ENCODE results near the gene GRIK2. TPM values are rescaled to one million over a fixed set of nuclear protein-coding genes. Genes with fewer than 3 reads are reported as not detected.

GRIK2 gene
- total and polyA plus RNA-seq, 3 experiments from 2014 or later, result not detected

GRCh38 chr6:101429845-101430244 lies 36.3 kb downstream of the GRIK2 start:
- Mint-ChIP-seq H3K4me1 (no peaks in the 10 kb centered on the region), H3K36me3 (no peaks in the 10 kb centered on the region), H3K27ac (no peak overlapping the region), H3K4me3 (no peak overlapping the region), H3K27me3 (no peaks in the 10 kb centered on the region), H3K9me3 (peaks cover 2 to 13% (median 5%) of the 10 kb centered on the region in 5 donors)
- no peaks in the 10 kb centered on the region for H3K36me3 ChIP-seq (ENCODE audit: insufficient read depth, low read length)
- H3K4me3 ChIP-seq (ENCODE audit: low read length), result no peak overlapping the region
- CTCF ChIA-PET, result no interaction called here
- DNase-seq, result no peak
- H3K4me1 ChIP-seq (ENCODE audit: insufficient read depth, low read length), result no peaks in the 10 kb centered on the region
- no peaks in the 10 kb centered on the region for H3K27me3 ChIP-seq (ENCODE audit: insufficient read depth, low read length, poor library complexity, severe bottlenecking)
- H3K27ac ChIP-seq (ENCODE audit: low read depth, low read length), result no peak overlapping the region
- POLR2A ChIA-PET, result no interaction called here
- no peaks in the 10 kb centered on the region for H3K9me3 ChIP-seq (ENCODE audit: low read length)

- no peak for DNase-seq
- H3K27me3 Mint-ChIP-seq, result no peaks in the 10 kb centered on the region
- no peaks in the 10 kb centered on the region for H3K36me3 Mint-ChIP-seq
- ChIA-PET CTCF (no interaction called here), POLR2A (no interaction called here)
- no peak overlapping the region for H3K4me3 ChIP-seq (ENCODE audit: low read length)
- H3K27me3 ChIP-seq (ENCODE audit: insufficient read depth, low read length, poor library complexity, severe bottlenecking), result no peaks in the 10 kb centered on the region
- no peak overlapping the region for H3K27ac Mint-ChIP-seq
- H3K4me1 ChIP-seq (ENCODE audit: insufficient read depth, low read length), result no peaks in the 10 kb centered on the region
- peaks cover 0 to 4% (median 0%) of the 10 kb centered on the region in 5 donors for H3K9me3 Mint-ChIP-seq
- no peak overlapping the region for H3K4me3 Mint-ChIP-seq
- H3K4me1 Mint-ChIP-seq, result no peaks in the 10 kb centered on the region
- H3K9me3 ChIP-seq (ENCODE audit: low read length), result no peaks in the 10 kb centered on the region
- H3K27ac ChIP-seq (ENCODE audit: low read depth, low read length), result no peak overlapping the region
- H3K36me3 ChIP-seq (ENCODE audit: insufficient read depth, low read length), result no peaks in the 10 kb centered on the region
Measured at GRCh38 chr6:101433141-101433540, 39.6 kb downstream of the GRIK2 start.

GRCh38 chr6:101434601-101435000 lies 41.1 kb downstream of the GRIK2 start:
- H3K4me3 ChIP-seq (ENCODE audit: low read length), result no peak overlapping the region
- Mint-ChIP-seq H3K36me3 (no peaks in the 10 kb centered on the region), H3K4me3 (no peak overlapping the region), H3K9me3 (peaks cover 0 to 4% (median 0%) of the 10 kb centered on the region in 5 donors), H3K4me1 (no peaks in the 10 kb centered on the region), H3K27me3 (no peaks in the 10 kb centered on the region), H3K27ac (no peak overlapping the region)
- H3K27me3 ChIP-seq (ENCODE audit: insufficient read depth, low read length, poor library complexity, severe bottlenecking), result no peaks in the 10 kb centered on the region
- H3K27ac ChIP-seq (ENCODE audit: low read depth, low read length), result no peak overlapping the region
- no peaks in the 10 kb centered on the region for H3K36me3 ChIP-seq (ENCODE audit: insufficient read depth, low read length)
- POLR2A ChIA-PET, result no interaction called here
- CTCF ChIA-PET, result no interaction called here
- H3K9me3 ChIP-seq (ENCODE audit: low read length), result no peaks in the 10 kb centered on the region
- no peak for DNase-seq
- H3K4me1 ChIP-seq (ENCODE audit: insufficient read depth, low read length), result no peaks in the 10 kb centered on the region

- Histone ChIP-seq H3K4me1 (ENCODE audit: insufficient read depth, low read length) (no peaks in the 10 kb centered on the region), H3K27ac (ENCODE audit: low read depth, low read length) (no peak overlapping the region), H3K9me3 (ENCODE audit: low read length) (no peaks in the 10 kb centered on the region), H3K27me3 (ENCODE audit: insufficient read depth, low read length, poor library complexity, severe bottlenecking) (no peaks in the 10 kb centered on the region), H3K4me3 (ENCODE audit: low read length) (no peak overlapping the region), H3K36me3 (ENCODE audit: insufficient read depth, low read length) (no peaks in the 10 kb centered on the region)
- Mint-ChIP-seq H3K27me3 (no peaks in the 10 kb centered on the region), H3K4me3 (no peak overlapping the region), H3K27ac (no peak overlapping the region), H3K9me3 (peaks cover 0 to 4% (median 0%) of the 10 kb centered on the region in 5 donors), H3K4me1 (no peaks in the 10 kb centered on the region), H3K36me3 (no peaks in the 10 kb centered on the region)
- CTCF ChIA-PET, result no interaction called here
- POLR2A ChIA-PET, result no interaction called here
- DNase-seq, result no peak
Measured at GRCh38 chr6:101435038-101435437, 41.5 kb downstream of the GRIK2 start.

- H3K27ac Mint-ChIP-seq, result no peak overlapping the region
- Histone ChIP-seq H3K9me3 (ENCODE audit: low read length) (no peaks in the 10 kb centered on the region), H3K27ac (ENCODE audit: low read depth, low read length) (no peak overlapping the region), H3K4me1 (ENCODE audit: insufficient read depth, low read length) (no peaks in the 10 kb centered on the region), H3K36me3 (ENCODE audit: insufficient read depth, low read length) (no peaks in the 10 kb centered on the region), H3K27me3 (ENCODE audit: insufficient read depth, low read length, poor library complexity, severe bottlenecking) (no peaks in the 10 kb centered on the region), H3K4me3 (ENCODE audit: low read length) (no peak overlapping the region)
- no peaks in the 10 kb centered on the region for H3K36me3 Mint-ChIP-seq
- ChIA-PET POLR2A (no interaction called here), CTCF (no interaction called here)
- DNase-seq, result no peak
- H3K9me3 Mint-ChIP-seq, result peaks cover 0 to 3% (median 0%) of the 10 kb centered on the region in 5 donors
- no peaks in the 10 kb centered on the region for H3K27me3 Mint-ChIP-seq
- no peak overlapping the region for H3K4me3 Mint-ChIP-seq
- no peaks in the 10 kb centered on the region for H3K4me1 Mint-ChIP-seq
Measured at GRCh38 chr6:101439790-101440189, 46.3 kb downstream of the GRIK2 start.

- Histone ChIP-seq H3K27me3 (ENCODE audit: insufficient read depth, low read length, poor library complexity, severe bottlenecking) (no peaks in the 10 kb centered on the region), H3K4me1 (ENCODE audit: insufficient read depth, low read length) (no peaks in the 10 kb centered on the region), H3K27ac (ENCODE audit: low read depth, low read length) (no peak overlapping the region), H3K9me3 (ENCODE audit: low read length) (no peaks in the 10 kb centered on the region), H3K36me3 (ENCODE audit: insufficient read depth, low read length) (no peaks in the 10 kb centered on the region), H3K4me3 (ENCODE audit: low read length) (no peak overlapping the region)
- ChIA-PET CTCF (no interaction called here), POLR2A (no interaction called here)
- no peaks in the 10 kb centered on the region for H3K27me3 Mint-ChIP-seq
- no peaks in the 10 kb centered on the region for H3K4me1 Mint-ChIP-seq
- H3K9me3 Mint-ChIP-seq, result peaks cover 0 to 3% (median 0%) of the 10 kb centered on the region in 5 donors
- no peak overlapping the region for H3K27ac Mint-ChIP-seq
- no peaks in the 10 kb centered on the region for H3K36me3 Mint-ChIP-seq
- H3K4me3 Mint-ChIP-seq, result no peak overlapping the region
- DNase-seq, result no peak
Measured at GRCh38 chr6:101443315-101443714, 49.8 kb downstream of the GRIK2 start.

- ChIA-PET CTCF (no interaction called here), POLR2A (no interaction called here)
- Histone ChIP-seq H3K9me3 (ENCODE audit: low read length) (no peaks in the 10 kb centered on the region), H3K4me1 (ENCODE audit: insufficient read depth, low read length) (no peaks in the 10 kb centered on the region), H3K4me3 (ENCODE audit: low read length) (no peak overlapping the region), H3K27me3 (ENCODE audit: insufficient read depth, low read length, poor library complexity, severe bottlenecking) (no peaks in the 10 kb centered on the region), H3K36me3 (ENCODE audit: insufficient read depth, low read length) (no peaks in the 10 kb centered on the region), H3K27ac (ENCODE audit: low read depth, low read length) (no peak overlapping the region)
- Mint-ChIP-seq H3K4me3 (no peak overlapping the region), H3K4me1 (no peaks in the 10 kb centered on the region), H3K27me3 (no peaks in the 10 kb centered on the region), H3K9me3 (peaks cover 0 to 3% (median 0%) of the 10 kb centered on the region in 5 donors), H3K36me3 (no peaks in the 10 kb centered on the region), H3K27ac (no peak overlapping the region)
- DNase-seq, result no peak
Measured at GRCh38 chr6:101444717-101445116, 51.2 kb downstream of the GRIK2 start.

- H3K36me3 Mint-ChIP-seq, result no peaks in the 10 kb centered on the region
Measured at GRCh38 chr6:101445527-101445926, 52.0 kb downstream of the GRIK2 start.

GRCh38 chr6:101450901-101451300 lies 57.4 kb downstream of the GRIK2 start:
- Histone ChIP-seq H3K9me3 (ENCODE audit: low read length) (no peaks in the 10 kb centered on the region), H3K27ac (ENCODE audit: low read depth, low read length) (no peak overlapping the region), H3K4me1 (ENCODE audit: insufficient read depth, low read length) (no peaks in the 10 kb centered on the region), H3K36me3 (ENCODE audit: insufficient read depth, low read length) (no peaks in the 10 kb centered on the region), H3K27me3 (ENCODE audit: insufficient read depth, low read length, poor library complexity, severe bottlenecking) (no peaks in the 10 kb centered on the region), H3K4me3 (ENCODE audit: low read length) (no peak overlapping the region)
- ChIA-PET CTCF (no interaction called here), POLR2A (no interaction called here)
- no peak for DNase-seq
- Mint-ChIP-seq H3K27me3 (no peaks in the 10 kb centered on the region), H3K4me1 (no peaks in the 10 kb centered on the region), H3K36me3 (no peaks in the 10 kb centered on the region), H3K4me3 (no peak overlapping the region), H3K9me3 (peaks cover 0 to 9% (median 2%) of the 10 kb centered on the region in 5 donors), H3K27ac (no peak overlapping the region)

More at GRCh38 chr6:101445527-101445926, 52.0 kb downstream of the GRIK2 start:
- H3K4me1 Mint-ChIP-seq, result no peaks in the 10 kb centered on the region
- no peak overlapping the region for H3K4me3 Mint-ChIP-seq
- H3K27me3 Mint-ChIP-seq, result no peaks in the 10 kb centered on the region
- Histone ChIP-seq H3K36me3 (ENCODE audit: insufficient read depth, low read length) (no peaks in the 10 kb centered on the region), H3K4me1 (ENCODE audit: insufficient read depth, low read length) (no peaks in the 10 kb centered on the region), H3K27me3 (ENCODE audit: insufficient read depth, low read length, poor library complexity, severe bottlenecking) (no peaks in the 10 kb centered on the region), H3K27ac (ENCODE audit: low read depth, low read length) (no peak overlapping the region), H3K4me3 (ENCODE audit: low read length) (no peak overlapping the region), H3K9me3 (ENCODE audit: low read length) (no peaks in the 10 kb centered on the region)
- POLR2A ChIA-PET, result no interaction called here
- DNase-seq, result no peak
- CTCF ChIA-PET, result no interaction called here
- H3K27ac Mint-ChIP-seq, result no peak overlapping the region
- peaks cover 0 to 4% (median 0%) of the 10 kb centered on the region in 5 donors for H3K9me3 Mint-ChIP-seq
